GM12878 (cell line): ENCODE results near the gene FMNL3. TPM values are rescaled to one million over a fixed set of nuclear protein-coding genes. Genes with fewer than 3 reads are reported as not detected.

Source experiments
- ATAC-seq: fragments of 200-7000 bp; cut with Tn5 transposase; 3 replicates; pipeline ENCODE4 v1.9.1; 2020; ENCODE audit warnings: mild to moderate bottlenecking, moderate library complexity
- BruUV-seq: library from RNA; stranded (reverse); fragments of 400-500 nt; replicated peaks from 2 replicates; lab custom pipeline; 2021; lab: Mats Ljungman, UMichigan
- CTCF ChIA-PET: fragments of 300-600 bp; sonication (Branson Sonifier 250); formaldehyde crosslinking; extraction: SDS; loops from one replicate; lab custom pipeline; 2021; ENCODE audit warnings: inconsistent platforms; lab: Yijun Ruan, JAX
- POLR2A ChIA-PET: fragments of 350-600 bp; formaldehyde crosslinking; extraction: SDS; loops from one replicate; lab custom pipeline; 2021; ENCODE audit warnings: inconsistent platforms; lab: Charles Lee
- RAD21 ChIA-PET: fragments of 300-600 bp; sonication (Branson Sonifier 250); formaldehyde crosslinking; loops from one replicate; lab custom pipeline; 2023; ENCODE audit warnings: antibody characterized with exemption; ENCODE audit not compliant: unreplicated experiment; lab: Charles Lee
- SMC1A ChIA-PET: fragments of 300-600 bp; sonication (Branson Sonifier 250); formaldehyde crosslinking; loops from one replicate; lab custom pipeline; 2023; ENCODE audit not compliant: unreplicated experiment, uncharacterized antibody; lab: Charles Lee
- DNase-seq: peaks from one replicate; pipeline ENCODE4 v3.0.0-alpha.2; 2011; ENCODE audit warnings: low read depth, low spot score
- FAIRE-seq: peaks from 3 replicates; lab custom pipeline; 2011; peaks lifted over from hg19 to GRCh38; lab: Jason Lieb, UNC
- H2AFZ ChIP-seq: 2 replicates; pipeline ENCODE4 v1.6.0; 2011; ENCODE audit warnings: low read depth, low read length, control low read depth; ENCODE audit not compliant: control insufficient read depth
- H3K27ac ChIP-seq: 2 replicates; pipeline ENCODE4 v1.5.1; 2011; ENCODE audit warnings: control low read depth; ENCODE audit not compliant: control insufficient read depth, insufficient read depth
- H3K27me3 ChIP-seq, 2 experiments: replicated peaks in 1 of 2; 2 replicates each; pipeline versions ENCODE4 v1.6.0 to v1.6.1; 2011; ENCODE audit warnings: low read length in 1 of 2; ENCODE audit not compliant: control insufficient read depth in 2 of 2, insufficient read depth in 2 of 2
- H3K36me3 ChIP-seq, 2 experiments: 2 replicates each; pipeline ENCODE4 v1.5.1; 2011; ENCODE audit warnings: low read length in 1 of 2; ENCODE audit not compliant: control insufficient read depth in 2 of 2, insufficient read depth in 2 of 2
- H3K4me1 ChIP-seq: 2 replicates; pipeline ENCODE4 v1.6.1; 2011; ENCODE audit warnings: mild to moderate bottlenecking, low read length, moderate library complexity, mixed read lengths; ENCODE audit not compliant: control insufficient read depth, insufficient read depth
- H3K4me2 ChIP-seq: 2 replicates; pipeline ENCODE4 v1.6.0; 2011; ENCODE audit warnings: control low read depth; ENCODE audit not compliant: control insufficient read depth, insufficient read depth
- H3K4me3 ChIP-seq: fragments of 200-600 bp; sonication (generic); 2 replicates; pipeline ENCODE4 v1.5.1; 2016
- H3K79me2 ChIP-seq: 2 replicates; pipeline ENCODE4 v1.6.0; 2011; ENCODE audit warnings: low read length; ENCODE audit not compliant: control insufficient read depth, insufficient read depth
- H3K9ac ChIP-seq: 2 replicates; pipeline ENCODE4 v1.8.0; 2011; ENCODE audit warnings: low read length, control low read depth, mixed read lengths; ENCODE audit not compliant: control insufficient read depth, insufficient read depth
- H3K9me3 ChIP-seq: replicated peaks from 3 replicates; pipeline ENCODE4 v1.5.1; 2011; ENCODE audit warnings: mild to moderate bottlenecking, low read length; ENCODE audit not compliant: control insufficient read depth, insufficient read depth
- H4K20me1 ChIP-seq: 2 replicates; pipeline ENCODE4 v1.6.0; 2011; ENCODE audit not compliant: control insufficient read depth, insufficient read depth
- BRCA1 ChIP-seq: IDR thresholded peaks from 2 replicates; pipeline ENCODE4 v1.6.1; 2011; ENCODE audit warnings: low read depth, low read length, improper control_type of control experiment
- CBX5 ChIP-seq: sonication (generic); IDR thresholded peaks from 2 replicates; pipeline ENCODE4 v1.6.1; 2016; ENCODE audit warnings: low read depth, moderate library complexity, mild to moderate bottlenecking, inconsistent platforms
- IKZF2 ChIP-seq, 2 experiments: fragments of 450-650 bp; IDR thresholded peaks; 2 replicates each; pipeline ENCODE4 v1.6.1; 2017; ENCODE audit warnings: mild to moderate bottlenecking in 2 of 2, moderate library complexity in 2 of 2
- IRF3 ChIP-seq: fragments of 450-650 bp; IDR thresholded peaks from 2 replicates; pipeline ENCODE4 v1.6.1; 2014; ENCODE audit warnings: mild to moderate bottlenecking
- IRF4 ChIP-seq: IDR thresholded peaks from 2 replicates; pipeline ENCODE4 v1.6.1; 2011; ENCODE audit warnings: low read depth, low read length
- LARP7 ChIP-seq: fragments of 450-650 bp; IDR thresholded peaks from 2 replicates; pipeline ENCODE4 v1.6.1; 2017; ENCODE audit warnings: mild to moderate bottlenecking
- RAD51 ChIP-seq: fragments of 450-650 bp; IDR thresholded peaks from 2 replicates; pipeline ENCODE4 v1.6.1; 2016; ENCODE audit warnings: moderate library complexity, mild to moderate bottlenecking, inconsistent platforms
- RELB ChIP-seq: fragments of 450-650 bp; IDR thresholded peaks from 2 replicates; pipeline ENCODE4 v1.6.1; 2017; ENCODE audit warnings: low read depth, mild to moderate bottlenecking, moderate library complexity
- RFX5 ChIP-seq: IDR thresholded peaks from 2 replicates; pipeline ENCODE4 v1.6.1; 2011; ENCODE audit warnings: low read depth, low read length, improper control_type of control experiment
- RUNX3 ChIP-seq: IDR thresholded peaks from 2 replicates; pipeline ENCODE4 v1.6.1; 2012; ENCODE audit warnings: low read length, inconsistent platforms
- TAF1 ChIP-seq: IDR thresholded peaks from 2 replicates; pipeline ENCODE4 v1.6.1; 2011; ENCODE audit warnings: mild to moderate bottlenecking, low read depth, low read length, borderline replicate concordance
- USF1 ChIP-seq: IDR thresholded peaks from 2 replicates; pipeline ENCODE4 v1.6.1; 2011; ENCODE audit warnings: borderline replicate concordance, low read depth, mild to moderate bottlenecking, moderate library complexity, mixed read lengths, low read length; ENCODE audit not compliant: insufficient read depth; ENCODE audit errors: extremely low read length
- ZBTB11 ChIP-seq: fragments of 450-650 bp; formaldehyde crosslinking; IDR thresholded peaks from 2 replicates; pipeline ENCODE4 v1.5.0; 2022; ENCODE audit warnings: mild to moderate bottlenecking, missing genetic modification characterization
- ZNF207 ChIP-seq: fragments of 450-650 bp; IDR thresholded peaks from 2 replicates; pipeline ENCODE4 v1.6.1; 2014; ENCODE audit warnings: antibody characterized with exemption, mild to moderate bottlenecking, borderline replicate concordance
- ZNF217 ChIP-seq: fragments of 450-650 bp; IDR thresholded peaks from 2 replicates; pipeline ENCODE4 v1.6.1; 2017; ENCODE audit warnings: antibody characterized with exemption, mild to moderate bottlenecking
- ZNF622 ChIP-seq: fragments of 450-650 bp; IDR thresholded peaks from 2 replicates; pipeline ENCODE4 v1.6.1; 2017; ENCODE audit warnings: mild to moderate bottlenecking, inconsistent platforms
- WGBS: methylation state at CpG from one replicate; pipeline ENCODE4 v1.1.6; 2016; ENCODE audit warnings: low lambda C conversion rate; ENCODE audit not compliant: insufficient replicate concordance, insufficient coverage; ENCODE audit errors: missing lambda C conversion rate; 5-methylcytosine and 5-hydroxymethylcytosine counted together
- in situ Hi-C: fragments of 300-500 bp; cut with MboI; formaldehyde crosslinking; loops from 9 replicates; pipeline ENCODE4 v1.14.3; 2018; ENCODE audit warnings: mixed read lengths
- intact Hi-C: fragments of 100-400 bp; cut with micrococcal nuclease; formaldehyde crosslinking; loops from one replicate; pipeline ENCODE4 v1.14.2; 2022; ENCODE audit not compliant: unreplicated experiment
- polyA plus RNA-seq, 11 experiments: library from polyadenylated mRNA; depleted of rRNA in 4 of 11; unstranded in 6 of 11; stranded (reverse) in 5 of 11; fragments of >200 nt; fragmentation: Nextera tagmentation in 4 of 11; fragmentation: Illumina TruSeq in 1 of 11; extraction: Ambion mirVana in 4 of 11; extraction: Trizol in 1 of 11; gene quantifications; 1 replicate in 1 of 11; 2 replicates in 10 of 11; pipeline versions ENCODE4 v1.2.1 to v1.2.3, GENCODE V29; 2011 to 2016; ENCODE audit warnings: inconsistent platforms in 2 of 11, missing spikeins in 2 of 11, low read depth in 1 of 11
- total RNA-seq, 4 experiments: library from RNA; depleted of rRNA in 3 of 4; stranded (reverse); fragments of >200 nt in 3 of 4; fragmentation: Illumina TruSeq in 1 of 4; extraction: Trizol in 1 of 4; gene quantifications; 2 replicates each; pipeline versions ENCODE4 v1.2.1 to v1.2.3, GENCODE V29; 2013 to 2021

Gene FMNL3
- total and polyA plus RNA-seq, 10 of the 15 experiments (the other 5 are each of a cell fraction or from before 2014, with no cell fraction given): 3.0 to 64.9 (median 30.9) TPM

GRCh38 chr12:49627752-49628360 lies 79.3 kb downstream of the FMNL3 start (continued):
- TF ChIP-seq ZBTB11: no peak
- TF ChIP-seq TAF1: no peak
- no peak for TF ChIP-seq RFX5

GRCh38 chr12:49626836-49627235 lies 80.4 kb downstream of the FMNL3 start:
- WGBS: 93% methylated on average over 1 of the region's 1 CpG
- Histone ChIP-seq H2AFZ (no peak overlapping the region), H3K9me3 (no peaks in the 10 kb centered on the region), H4K20me1 (no peaks in the 10 kb centered on the region), H3K4me2 (no peak overlapping the region), H3K79me2 (no peaks in the 10 kb centered on the region), H3K4me3 (no peak overlapping the region), H3K27ac (no peak overlapping the region), H3K36me3 (no peaks in the 10 kb centered on the region), H3K27me3 (no peaks in the 10 kb centered on the region), H3K4me1 (peaks cover 8% of the 10 kb centered on the region), H3K9ac (no peak overlapping the region)
- ATAC-seq: no peak
- no TSS peak for BruUV-seq
- in situ Hi-C loops: no loop called here
- ChIA-PET POLR2A (interaction anchor here (0.5 kb wide), 1 partner anchor 19 kb away, joined by 3 read pairs; no protein-coding TSS in a partner anchor), SMC1A (interaction anchor here (1.9 kb wide), 1 partner anchor 269 kb away, joined by 6 read pairs; no protein-coding TSS in a partner anchor), CTCF (interaction anchor here (1.1 to 2.1 kb wide), 5 partner anchors 14 to 82 kb away, joined by 3 to 5 read pairs (median 4); no protein-coding TSS in a partner anchor), RAD21 (no interaction called here)
- no peak for FAIRE-seq
- DNase-seq: no peak
- intact Hi-C loops: no loop called here
- TF ChIP-seq RAD51 (no peak), ZNF217 (no peak), IRF4 (no peak), ZNF207 (no peak), RELB (no peak), BRCA1 (no peak), CBX5 (no peak), USF1 (no peak), ZNF622 (no peak), IKZF2 (IDR thresholded peaks at IDR 0.05) (no peak), LARP7 (no peak), RUNX3 (no peak), IRF3 (no peak), TAF1 (no peak)
